SK-N-SH treated with all-trans-retinoic acid at 6 μM for 48 hours (cell line): ENCODE results near the gene DPYD.
A peak's percentile ranks its signal among the peaks of the same experiment; 100 is the strongest.
"Not testable (repeated sequence)": the region's sequence is repeated elsewhere in the genome, so short reads cannot be mapped to it uniquely, and the experiment has no call there.

Experiments used
- ATAC-seq: fragments of 200-7000 bp; cut with Tn5 transposase; 3 replicates; pipeline ENCODE4 v1.9.1; 2020; ENCODE audit warnings: mild to moderate bottlenecking, moderate library complexity
- ARNTL ChIP-seq: fragments of 450-650 bp; formaldehyde crosslinking; IDR thresholded peaks from 2 replicates; pipeline ENCODE4 v1.5.0; 2020; ENCODE audit warnings: low read depth, mild to moderate bottlenecking, moderate library complexity, borderline replicate concordance
- CSDC2 ChIP-seq: fragments of 250-450 bp; sonication (Bioruptor Pico); IDR thresholded peaks from 2 replicates; pipeline ENCODE4 v1.5.0; 2020; ENCODE audit warnings: mild to moderate bottlenecking, moderate library complexity
- ESRRG ChIP-seq: fragments of 250-450 bp; sonication (Bioruptor Pico); IDR thresholded peaks from 2 replicates; pipeline ENCODE4 v1.6.1; 2021; ENCODE audit warnings: mild to moderate bottlenecking
- GLIS3 ChIP-seq: fragments of 250-450 bp; sonication (Bioruptor Pico); IDR thresholded peaks from 2 replicates; pipeline ENCODE4 v1.5.0; 2020; ENCODE audit warnings: mild to moderate bottlenecking, moderate library complexity
- OSR1 ChIP-seq: fragments of 250-450 bp; sonication (Bioruptor Pico); IDR thresholded peaks from 2 replicates; pipeline ENCODE4 v1.8.0; 2022; ENCODE audit warnings: moderate library complexity, mild to moderate bottlenecking, inconsistent platforms
- PPARA ChIP-seq: fragments of 250-450 bp; sonication (Bioruptor Pico); IDR thresholded peaks from 2 replicates; pipeline ENCODE4 v1.5.0; 2020; ENCODE audit warnings: mild to moderate bottlenecking, borderline replicate concordance
- RARB ChIP-seq: fragments of 250-450 bp; sonication (Bioruptor Pico); IDR thresholded peaks from 2 replicates; pipeline ENCODE4 v1.8.0; 2021; ENCODE audit warnings: mild to moderate bottlenecking, moderate library complexity
- SNAI2 ChIP-seq: fragments of 250-450 bp; sonication (Bioruptor Pico); IDR thresholded peaks from 2 replicates; pipeline ENCODE4 v1.5.0; 2020; ENCODE audit warnings: mild to moderate bottlenecking, moderate library complexity
- TCF4 ChIP-seq: fragments of 250-450 bp; sonication (Bioruptor Pico); IDR thresholded peaks from 2 replicates; pipeline ENCODE4 v1.8.0; 2021; ENCODE audit warnings: mild to moderate bottlenecking, moderate library complexity, borderline replicate concordance
- TOX ChIP-seq: fragments of 250-450 bp; sonication (Bioruptor Pico); IDR thresholded peaks from 2 replicates; pipeline ENCODE4 v1.8.0; 2021; ENCODE audit warnings: mild to moderate bottlenecking, moderate library complexity, borderline replicate concordance
- TSHZ2 ChIP-seq: fragments of 250-450 bp; sonication (Bioruptor Pico); IDR thresholded peaks from 2 replicates; pipeline ENCODE4 v1.5.0; 2020; ENCODE audit warnings: mild to moderate bottlenecking, moderate library complexity
- ZFP30 ChIP-seq: fragments of 450-650 bp; formaldehyde crosslinking; IDR thresholded peaks from 2 replicates; pipeline ENCODE4 v1.5.0; 2022; ENCODE audit warnings: mild to moderate bottlenecking, moderate library complexity
- ZNF565 ChIP-seq: fragments of 450-650 bp; formaldehyde crosslinking; conservative IDR thresholded peaks from 2 replicates; pipeline ENCODE4 v1.5.0; 2020; ENCODE audit warnings: low read depth, mild to moderate bottlenecking, moderate library complexity
- ZNF70 ChIP-seq: fragments of 450-650 bp; formaldehyde crosslinking; IDR thresholded peaks from 2 replicates; pipeline ENCODE4 v1.5.0; 2020; ENCODE audit warnings: mild to moderate bottlenecking, moderate library complexity
- TF ChIP-seq, protein P1 (sequence below): fragments of 250-450 bp; sonication (Bioruptor Pico); IDR thresholded peaks from 2 replicates; pipeline ENCODE4 v1.8.0; 2021; ENCODE audit warnings: low read depth, mild to moderate bottlenecking, moderate library complexity, borderline replicate concordance
- TF ChIP-seq, protein P2 (sequence below): fragments of 250-450 bp; sonication (Bioruptor Pico); IDR thresholded peaks from 2 replicates; pipeline ENCODE4 v1.5.1; 2020; ENCODE audit warnings: low read depth, mild to moderate bottlenecking, moderate library complexity
- TF ChIP-seq, protein P3 (sequence below): fragments of 250-450 bp; sonication (Bioruptor Pico); IDR thresholded peaks from 2 replicates; pipeline ENCODE4 v1.5.1; 2021; ENCODE audit warnings: mild to moderate bottlenecking, moderate library complexity

Gene DPYD

DNA sequence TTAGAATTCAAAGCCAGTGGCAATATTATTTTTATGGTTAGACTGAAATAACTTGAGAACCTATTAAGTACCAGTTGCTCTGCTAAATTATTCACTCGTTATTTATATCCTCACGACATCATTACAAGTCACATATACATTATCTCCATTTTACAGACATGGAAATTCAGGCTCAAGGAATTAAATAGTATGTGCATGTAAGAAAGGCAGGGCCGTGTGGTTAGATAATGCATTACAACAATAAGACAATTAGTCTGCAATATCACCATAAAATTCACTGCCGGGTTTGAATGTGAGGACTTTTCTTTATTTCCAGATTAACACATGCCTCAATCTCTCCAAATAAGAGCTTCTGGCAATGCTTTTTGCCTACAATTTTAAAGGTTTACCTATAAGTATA lies 675.8 kb downstream of the DPYD start (continued):
- TF ChIP-seq, protein P1, sequence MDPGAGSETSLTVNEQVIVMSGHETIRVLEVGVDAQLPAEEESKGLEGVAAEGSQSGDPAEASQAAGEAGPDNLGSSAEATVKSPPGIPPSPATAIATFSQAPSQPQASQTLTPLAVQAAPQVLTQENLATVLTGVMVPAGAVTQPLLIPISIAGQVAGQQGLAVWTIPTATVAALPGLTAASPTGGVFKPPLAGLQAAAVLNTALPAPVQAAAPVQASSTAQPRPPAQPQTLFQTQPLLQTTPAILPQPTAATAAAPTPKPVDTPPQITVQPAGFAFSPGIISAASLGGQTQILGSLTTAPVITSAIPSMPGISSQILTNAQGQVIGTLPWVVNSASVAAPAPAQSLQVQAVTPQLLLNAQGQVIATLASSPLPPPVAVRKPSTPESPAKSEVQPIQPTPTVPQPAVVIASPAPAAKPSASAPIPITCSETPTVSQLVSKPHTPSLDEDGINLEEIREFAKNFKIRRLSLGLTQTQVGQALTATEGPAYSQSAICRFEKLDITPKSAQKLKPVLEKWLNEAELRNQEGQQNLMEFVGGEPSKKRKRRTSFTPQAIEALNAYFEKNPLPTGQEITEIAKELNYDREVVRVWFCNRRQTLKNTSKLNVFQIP (CRISPR knock-in tag) = no peak
- TF ChIP-seq, protein P2, sequence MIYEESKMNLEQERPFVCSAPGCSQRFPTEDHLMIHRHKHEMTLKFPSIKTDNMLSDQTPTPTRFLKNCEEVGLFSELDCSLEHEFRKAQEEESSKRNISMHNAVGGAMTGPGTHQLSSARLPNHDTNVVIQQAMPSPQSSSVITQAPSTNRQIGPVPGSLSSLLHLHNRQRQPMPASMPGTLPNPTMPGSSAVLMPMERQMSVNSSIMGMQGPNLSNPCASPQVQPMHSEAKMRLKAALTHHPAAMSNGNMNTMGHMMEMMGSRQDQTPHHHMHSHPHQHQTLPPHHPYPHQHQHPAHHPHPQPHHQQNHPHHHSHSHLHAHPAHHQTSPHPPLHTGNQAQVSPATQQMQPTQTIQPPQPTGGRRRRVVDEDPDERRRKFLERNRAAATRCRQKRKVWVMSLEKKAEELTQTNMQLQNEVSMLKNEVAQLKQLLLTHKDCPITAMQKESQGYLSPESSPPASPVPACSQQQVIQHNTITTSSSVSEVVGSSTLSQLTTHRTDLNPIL (CRISPR knock-in tag) = no peak
- TF ChIP-seq, protein P3, sequence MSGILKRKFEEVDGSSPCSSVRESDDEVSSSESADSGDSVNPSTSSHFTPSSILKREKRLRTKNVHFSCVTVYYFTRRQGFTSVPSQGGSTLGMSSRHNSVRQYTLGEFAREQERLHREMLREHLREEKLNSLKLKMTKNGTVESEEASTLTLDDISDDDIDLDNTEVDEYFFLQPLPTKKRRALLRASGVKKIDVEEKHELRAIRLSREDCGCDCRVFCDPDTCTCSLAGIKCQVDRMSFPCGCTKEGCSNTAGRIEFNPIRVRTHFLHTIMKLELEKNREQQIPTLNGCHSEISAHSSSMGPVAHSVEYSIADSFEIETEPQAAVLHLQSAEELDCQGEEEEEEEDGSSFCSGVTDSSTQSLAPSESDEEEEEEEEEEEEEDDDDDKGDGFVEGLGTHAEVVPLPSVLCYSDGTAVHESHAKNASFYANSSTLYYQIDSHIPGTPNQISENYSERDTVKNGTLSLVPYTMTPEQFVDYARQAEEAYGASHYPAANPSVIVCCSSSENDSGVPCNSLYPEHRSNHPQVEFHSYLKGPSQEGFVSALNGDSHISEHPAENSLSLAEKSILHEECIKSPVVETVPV (CRISPR knock-in tag) = no peak
- TF ChIP-seq GLIS3 (CRISPR knock-in tag) (no peak), RARB (CRISPR knock-in tag) (no peak)
- TF ChIP-seq, all 23 proteins: peak for 0

DNA sequence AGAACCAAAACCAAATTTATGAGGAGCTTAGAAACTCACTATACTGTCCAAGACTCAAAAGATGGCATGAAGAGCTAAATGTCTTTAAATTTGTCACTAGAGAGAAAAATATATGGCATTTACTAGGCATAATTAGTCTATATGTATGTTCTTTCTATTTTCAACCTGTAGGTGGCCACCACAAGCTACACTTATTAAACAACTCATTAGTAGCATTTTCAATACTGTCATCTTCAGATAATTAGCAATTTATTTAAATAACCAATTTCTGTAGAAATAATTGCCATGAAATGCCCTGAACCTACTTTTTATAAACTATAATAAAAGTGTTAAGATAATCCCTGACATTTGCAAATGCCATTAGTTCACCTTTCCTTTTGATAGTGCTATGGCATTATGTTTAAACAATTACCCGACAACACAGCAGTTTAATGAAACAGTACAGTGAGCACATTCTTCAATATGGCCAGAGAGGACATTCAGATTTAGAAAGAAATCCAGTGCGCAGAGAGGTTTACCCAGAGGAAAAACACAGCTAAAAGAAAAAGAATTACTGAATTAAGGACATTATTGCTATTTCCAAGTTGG lies 676.8 kb downstream of the DPYD start:
- TF ChIP-seq ZNF70 (CRISPR knock-in tag) (no peak), RARB (CRISPR knock-in tag) (no peak), PPARA (CRISPR knock-in tag) (no peak), ZNF565 (CRISPR knock-in tag) (no peak), ARNTL (CRISPR knock-in tag) (no peak), TOX (CRISPR knock-in tag) (no peak), GLIS3 (CRISPR knock-in tag) (no peak), CSDC2 (CRISPR knock-in tag) (no peak), SNAI2 (CRISPR knock-in tag) (no peak), OSR1 (CRISPR knock-in tag) (no peak)
- TF ChIP-seq, protein P2 (CRISPR knock-in tag) = no peak
- TF ChIP-seq, protein P3 (CRISPR knock-in tag) = no peak
- 0 out of 3 replicates have a peak, but pooled peaks have one; percentile 40 for ATAC-seq

- no peak for ATAC-seq
Observed at GRCh38 chr1:97238816-97239215, 682.0 kb downstream of the DPYD start.

DNA sequence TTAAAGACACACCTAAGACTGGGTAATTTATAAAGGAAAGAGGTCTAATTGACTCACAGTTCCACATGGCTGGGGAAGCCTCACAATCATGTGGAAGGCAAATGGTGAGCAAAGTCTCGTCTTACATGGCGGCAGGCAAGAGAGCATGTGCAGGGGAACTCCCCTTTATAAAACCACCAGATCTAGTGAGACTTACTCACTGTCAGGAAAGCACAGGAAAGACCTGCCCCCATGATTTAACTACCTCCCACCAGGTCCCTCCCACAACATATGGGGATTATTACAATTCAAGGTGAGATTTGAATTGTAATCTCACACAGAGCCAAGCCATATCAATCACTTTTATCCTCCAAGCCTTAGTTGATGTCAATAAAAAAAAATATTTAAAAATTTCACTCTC lies 689.5 kb downstream of the DPYD start:
- not testable (repeated sequence) for ATAC-seq

More at GRCh38 chr1:97238816-97239215, 682.0 kb downstream of the DPYD start:
- TF ChIP-seq TCF4 (CRISPR knock-in tag) (no peak), ZNF70 (CRISPR knock-in tag) (no peak), PPARA (CRISPR knock-in tag) (no peak), TSHZ2 (no peak), ZFP30 (CRISPR knock-in tag) (no peak), ESRRG (CRISPR knock-in tag) (no peak)
- TF ChIP-seq, all 23 proteins: peak for 0
